ENCODE data around the gene PYGM.

The PYGM gene

DNA sequence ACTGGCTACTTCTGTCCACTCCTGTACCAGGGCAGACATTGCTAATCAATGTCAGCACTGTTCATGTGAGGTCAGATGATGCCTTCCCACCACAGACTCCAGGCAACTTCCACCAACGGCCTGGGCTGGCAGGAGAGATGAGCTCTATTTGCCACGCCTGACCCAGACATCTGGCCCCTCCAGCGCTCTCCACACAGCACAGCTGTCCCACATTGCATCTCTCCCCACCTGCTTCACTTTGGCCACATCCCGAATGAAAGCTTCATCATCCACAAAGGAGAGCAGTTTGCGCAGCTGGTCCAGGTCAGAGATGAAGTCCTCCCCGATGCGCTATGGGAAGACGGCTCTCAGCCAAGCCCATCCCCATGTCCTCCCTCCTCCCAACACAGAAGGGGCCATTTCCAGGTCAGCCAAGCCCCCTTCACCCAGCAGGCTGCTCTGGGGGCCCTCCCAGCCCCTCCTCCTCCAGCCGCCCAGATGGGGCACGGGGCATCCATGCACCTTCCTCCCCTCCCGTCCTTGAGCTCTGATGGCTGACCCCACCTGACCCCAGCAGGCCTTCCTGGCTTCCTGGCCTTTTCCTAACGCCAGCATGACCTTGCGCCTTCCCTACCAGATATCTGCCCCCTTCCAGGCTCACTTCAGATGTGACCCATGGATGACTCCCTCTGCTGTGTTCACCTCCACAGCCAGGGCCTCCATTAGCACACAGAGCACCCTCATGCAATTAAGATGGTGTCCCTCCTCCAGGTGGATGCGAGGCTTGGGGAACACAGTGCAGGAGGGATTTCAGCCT lies 7.4 kb downstream of the PYGM start:
- DNase-seq: no peak

DNA sequence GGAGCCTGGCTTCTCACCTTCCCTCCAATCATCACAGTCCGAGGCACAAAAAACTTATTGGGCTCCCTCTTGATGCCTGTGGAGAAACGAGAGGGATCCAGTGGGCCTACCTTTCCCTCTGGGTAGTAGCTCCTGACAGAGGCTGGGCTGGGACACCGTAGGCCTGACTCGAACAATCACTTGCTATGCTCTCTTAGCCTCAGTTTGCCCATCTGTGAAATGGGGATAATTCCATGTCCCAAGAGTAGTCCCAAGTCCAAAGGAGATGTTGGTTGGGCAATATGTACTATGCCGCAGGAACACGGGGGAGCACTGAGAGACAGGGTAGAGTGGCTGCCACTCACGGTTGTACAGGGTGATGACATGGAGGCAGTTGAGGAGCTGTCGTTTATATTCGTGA lies 8.2 kb downstream of the PYGM start:
- no peak for DNase-seq

DNA sequence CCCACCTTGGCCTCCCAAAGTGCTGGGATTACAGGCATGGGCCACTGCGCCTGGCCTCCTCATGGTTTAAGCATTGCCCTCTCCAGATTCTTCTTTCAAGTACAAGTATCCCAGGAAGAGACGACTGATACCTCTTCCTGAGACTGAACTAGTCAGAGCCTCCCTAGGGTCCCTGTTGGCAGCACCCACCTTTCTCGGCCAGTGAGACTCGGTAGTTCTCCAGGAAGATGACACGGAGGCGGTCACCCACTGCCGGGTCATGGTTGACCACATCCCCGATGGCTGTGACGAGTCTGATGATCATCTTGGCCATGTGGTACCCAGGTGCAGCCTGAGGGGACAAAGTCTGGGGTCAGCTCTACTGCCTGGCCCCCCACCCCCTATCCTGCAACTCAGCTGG lies 8.6 kb downstream of the PYGM start:
- DNase-seq: no peak

- DNase-seq: no peak
These were observed 9.3 kb downstream of the PYGM start for GRCh38 chr11:64750361-64751054.

DNA sequence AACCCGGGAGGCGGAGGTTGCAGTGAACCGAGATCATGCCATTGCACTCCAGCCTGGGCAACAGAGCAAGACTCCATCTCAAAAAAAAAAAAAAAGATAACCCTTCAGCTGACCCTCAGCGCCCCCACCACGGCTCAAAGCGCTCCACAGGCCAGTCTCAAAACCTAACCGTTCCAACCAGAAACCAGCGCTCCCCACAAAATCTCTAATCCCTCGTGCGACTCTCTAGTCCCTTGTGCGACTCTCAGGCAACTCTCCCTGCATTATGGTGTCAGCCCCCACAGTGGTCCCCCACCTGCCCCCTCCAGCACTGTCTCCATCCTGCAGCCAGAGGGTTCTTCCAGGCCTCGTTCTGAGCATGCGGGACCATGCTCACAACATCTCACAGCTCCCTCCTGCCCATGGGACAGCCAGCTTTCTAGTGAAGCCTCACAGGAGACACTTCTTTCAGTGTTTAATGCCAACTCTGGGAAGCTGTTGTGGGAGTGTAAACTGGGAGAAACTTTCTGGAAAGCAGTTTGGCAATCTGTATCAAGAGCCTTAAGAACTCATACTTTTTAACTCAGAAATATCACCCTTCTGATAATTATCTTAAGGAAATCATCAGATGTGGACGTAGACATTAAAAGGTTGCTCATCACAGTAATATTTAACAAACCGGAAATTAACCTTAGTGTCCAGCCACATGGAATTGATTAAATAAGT lies 11.7 kb downstream of the PYGM start:
- peak; percentile 88 for DNase-seq

GRCh38 chr11:64746486-64746885 lies 13.3 kb downstream of the PYGM start:
- no peak for DNase-seq

GRCh38 chr11:64745521-64746328 lies 14.0 kb downstream of the PYGM start:
- no peak for DNase-seq

- no peak for DNase-seq
These were observed 14.6 kb downstream of the PYGM start for GRCh38 chr11:64745189-64745520.

GRCh38 chr11:64744544-64745188 lies 15.1 kb downstream of the PYGM start:
- DNase-seq: no peak

- no peak for DNase-seq
These were observed 15.9 kb downstream of the PYGM start, which contains the start of gene RASGRP2 for GRCh38 chr11:64743591-64744543. Gene RASGRP2, minus strand, starts transcription at chr11:64744142. Its CDS starts 1,276 bp downstream, at chr11:64742866.

DNA sequence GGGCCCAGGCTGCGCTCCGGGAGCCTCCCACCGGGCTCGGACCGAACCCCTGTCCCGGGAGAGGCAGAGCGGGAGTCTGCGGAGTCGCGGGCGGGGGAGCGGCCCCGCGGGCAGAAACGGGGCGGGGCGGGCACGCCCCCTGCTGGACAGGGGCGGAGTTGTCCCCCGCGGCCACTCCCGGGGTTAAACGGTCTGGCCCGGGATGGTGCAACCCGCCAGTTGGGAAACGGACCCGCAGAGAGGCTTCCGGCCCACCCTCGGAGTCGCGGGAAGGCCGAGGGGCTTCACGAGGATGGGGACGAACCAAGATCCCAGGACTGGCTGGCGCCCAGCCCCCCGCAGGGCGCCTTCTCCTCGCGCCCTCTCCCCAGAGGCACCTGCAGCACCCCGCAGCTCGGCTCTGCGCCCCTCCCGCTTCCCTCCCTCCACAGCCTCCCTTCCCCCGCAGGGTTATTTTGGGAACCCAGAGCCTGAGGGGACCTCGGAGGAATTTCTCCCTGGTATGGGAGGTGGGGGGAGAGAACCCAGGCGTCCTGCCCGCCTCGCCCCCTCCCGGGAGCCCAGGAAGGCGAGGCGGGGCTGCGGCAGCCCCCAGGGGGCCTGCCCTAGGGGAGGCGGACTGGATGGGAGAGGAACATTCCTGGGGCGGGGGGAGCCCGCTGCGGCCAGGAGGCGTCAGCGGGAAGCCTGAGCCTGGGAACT lies 16.7 kb downstream of the PYGM start:
- no peak for DNase-seq

DNA sequence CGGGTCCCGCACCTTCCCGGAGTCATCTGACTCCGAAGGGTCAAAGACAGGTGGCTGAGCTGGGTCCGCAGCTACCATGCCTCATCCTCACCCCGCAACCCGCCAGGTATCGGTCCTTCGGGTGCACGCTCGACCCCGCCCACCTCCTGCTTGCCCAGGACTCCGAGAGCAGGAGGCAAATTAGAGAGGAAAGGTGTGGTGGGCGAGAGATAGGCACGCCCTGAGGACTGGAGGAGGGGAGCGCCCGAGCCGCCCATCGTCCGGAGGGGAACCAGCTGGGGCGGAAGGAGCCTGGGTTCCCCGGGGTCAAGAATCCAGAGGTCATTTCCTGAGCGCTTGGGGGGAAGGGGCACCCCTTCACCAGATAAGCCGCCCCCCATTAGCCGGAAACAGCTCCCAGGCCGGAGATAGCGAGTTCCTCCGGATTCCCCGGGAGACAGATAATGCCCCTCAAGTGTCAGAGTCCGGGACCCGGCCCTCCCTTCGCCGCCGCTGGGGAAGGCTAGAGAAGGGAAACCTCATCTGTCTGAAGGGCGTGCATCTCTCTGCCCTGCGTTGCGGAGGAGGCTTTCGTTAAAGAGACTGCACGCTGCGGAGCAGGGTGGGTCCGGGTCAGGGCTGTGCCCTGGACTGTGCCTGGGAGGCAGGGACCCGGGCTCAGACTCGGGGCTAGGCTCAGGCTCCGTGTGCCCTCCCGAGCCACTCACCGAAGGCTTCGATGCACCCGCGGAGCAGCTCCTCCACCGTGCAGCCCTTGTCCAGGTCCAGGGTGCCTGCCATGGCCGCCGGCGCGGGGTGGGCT lies 17.5 kb downstream of the PYGM start:
- DNase-seq: no peak

DNA sequence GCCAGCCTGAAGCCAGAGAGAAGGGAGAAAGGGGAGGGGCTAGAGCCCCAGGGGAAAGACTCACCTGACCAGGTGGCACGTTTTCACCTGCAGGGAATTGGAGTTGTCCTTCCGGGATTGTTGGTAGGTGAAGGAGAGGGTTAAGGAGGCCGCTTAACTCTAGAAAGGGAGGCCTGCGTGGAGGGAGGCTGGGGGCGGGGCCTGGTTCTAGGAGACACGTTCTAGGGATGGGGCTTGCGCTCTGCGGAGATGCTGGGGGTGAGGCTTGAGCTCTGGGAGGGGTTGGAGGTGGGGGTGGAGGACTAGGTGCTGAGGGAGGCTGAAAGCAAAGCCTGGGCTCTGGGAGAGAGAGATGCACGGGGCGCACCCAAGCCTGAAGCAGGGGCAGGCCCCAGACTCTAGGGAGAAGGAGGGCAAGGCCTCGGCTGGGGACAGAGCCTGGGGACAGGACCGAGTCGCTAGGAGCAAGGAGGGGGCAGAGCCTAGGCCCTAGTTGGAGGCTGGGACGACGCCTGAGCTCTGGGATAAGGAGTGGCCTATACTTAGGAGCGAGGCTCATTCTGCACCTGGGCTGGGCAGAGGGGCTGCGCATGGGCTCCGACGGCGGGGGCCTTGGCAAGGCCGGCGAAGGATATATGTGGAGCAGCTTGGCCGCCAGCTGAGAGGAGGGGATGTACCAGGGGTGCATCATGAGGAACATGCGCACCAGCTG lies 18.2 kb downstream of the PYGM start:
- DNase-seq: no peak

DNA sequence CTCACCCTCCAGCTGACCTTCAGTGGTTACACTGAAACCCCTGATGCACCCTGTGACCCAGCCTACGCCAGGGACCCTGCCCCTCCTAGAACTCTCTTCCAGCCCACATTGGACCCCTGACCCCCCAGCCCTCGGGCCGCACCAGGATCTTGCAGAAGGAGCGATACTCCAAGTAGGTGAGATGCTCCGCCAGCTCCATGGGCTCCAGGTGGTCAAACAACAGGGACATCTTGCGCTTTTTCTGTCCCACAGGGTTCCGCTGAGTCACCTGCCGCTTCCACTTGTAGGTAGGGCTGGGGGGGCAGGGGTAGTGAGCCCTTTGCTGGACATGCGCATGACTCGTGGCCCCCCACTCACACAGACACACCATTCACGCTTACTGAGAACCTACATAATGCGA lies 19.9 kb downstream of the PYGM start:
- no peak for DNase-seq

GRCh38 chr11:64736654-64737053 lies 23.1 kb downstream of the PYGM start:
- no peak for DNase-seq

DNA sequence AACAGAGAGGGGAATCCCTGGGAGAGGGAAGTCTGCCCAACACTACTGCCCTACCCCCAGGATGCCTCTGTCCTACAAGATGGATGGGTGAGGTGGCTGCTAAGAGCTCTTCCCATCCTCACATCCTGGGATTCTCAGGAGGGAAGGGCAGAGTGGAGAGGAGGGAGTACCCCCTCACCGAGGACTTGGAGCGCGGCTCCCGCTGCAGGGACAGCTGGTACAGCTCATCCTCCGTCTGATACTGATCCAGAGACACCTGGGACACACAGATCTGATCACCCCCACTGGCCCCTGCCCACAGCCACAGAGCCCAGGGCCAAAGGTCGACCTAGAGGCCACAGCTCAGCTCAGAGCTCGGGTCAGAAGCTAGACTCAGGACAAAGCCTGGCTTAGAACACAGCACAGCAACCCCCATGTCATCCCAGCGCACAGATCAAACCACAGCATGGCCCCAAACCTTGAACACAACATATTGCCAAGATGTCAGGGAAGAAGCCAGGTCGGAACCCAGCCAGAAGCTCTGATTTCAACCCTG lies 24.0 kb downstream of the PYGM start:
- DNase-seq: no peak

DNA sequence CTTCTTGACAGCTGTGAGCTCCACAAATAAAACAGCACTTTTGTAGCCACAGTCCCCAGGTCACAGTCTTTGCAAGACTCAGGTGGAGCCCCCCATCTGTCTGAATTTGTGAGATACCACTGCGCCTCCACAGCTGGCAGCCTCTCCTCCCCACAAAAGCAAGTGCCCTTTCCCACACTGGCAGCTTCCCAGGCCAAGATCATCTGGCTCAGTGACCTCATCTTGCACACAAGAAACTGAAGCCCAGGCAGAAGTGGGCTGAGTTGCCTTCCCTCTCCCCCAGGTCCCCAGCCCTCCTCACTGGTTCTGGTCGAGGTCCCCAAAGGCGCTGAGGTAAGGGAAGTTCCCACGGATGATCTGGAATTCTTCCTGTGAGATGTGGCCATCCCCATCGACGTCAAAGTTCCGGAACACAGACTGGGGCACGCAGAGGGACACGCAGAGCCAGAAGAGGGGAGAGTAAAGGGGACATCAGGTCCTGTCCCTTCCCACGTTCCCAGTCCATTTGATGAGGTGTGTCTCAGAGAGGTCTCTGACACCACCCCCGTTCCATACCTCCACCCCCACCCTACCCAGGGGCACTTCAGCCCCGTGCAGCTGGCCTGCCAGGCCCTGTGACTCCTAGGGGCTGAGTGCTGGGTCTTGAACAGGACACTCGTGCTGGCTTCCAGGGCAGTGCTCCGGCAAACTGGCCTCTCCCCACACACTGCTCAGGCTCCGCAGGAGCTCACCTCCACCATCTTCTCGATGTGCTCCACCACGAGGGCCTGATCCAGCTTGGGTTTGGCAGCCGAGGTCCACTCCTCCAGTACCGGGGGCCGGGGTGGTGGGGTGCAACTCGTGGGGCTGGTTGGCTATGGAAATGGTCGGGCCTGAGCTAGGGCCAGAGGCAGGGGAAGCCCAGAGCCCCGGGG lies 24.7 kb downstream of the PYGM start:
- DNase-seq: no peak

DNA sequence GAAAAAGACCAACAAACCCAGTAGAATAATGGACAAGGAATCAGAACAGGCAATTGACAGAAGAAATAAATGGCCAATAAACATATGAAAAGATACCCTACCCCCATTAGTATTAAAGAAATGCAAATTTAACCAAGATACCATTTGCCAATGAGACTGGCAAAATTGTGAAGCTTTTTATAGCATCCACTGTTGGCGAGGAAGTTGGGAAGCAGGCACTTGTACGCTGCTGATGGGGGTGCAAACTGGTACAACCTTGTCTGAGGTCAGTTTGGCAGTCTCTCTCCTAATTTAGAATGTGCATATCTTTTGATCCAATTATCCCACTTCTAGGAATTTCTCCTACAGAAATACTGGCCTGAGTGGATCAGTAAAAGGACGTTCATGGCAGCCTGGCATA lies 28.2 kb downstream of the PYGM start:
- no peak for DNase-seq
